Ascending aorta (tissue), 2 donors: ENCODE results near the gene SMPD3. TPM values are rescaled to one million over a fixed set of nuclear protein-coding genes. Genes with fewer than 3 reads are reported as not detected.
A peak's percentile ranks its signal among the peaks of the same experiment; 100 is the strongest.

Source experiments
- DNase-seq, 2 donors: peaks; one replicate each; pipeline ENCODE4 v3.0.0-alpha.2; 2019; ENCODE audit warnings: low spot score in 2 of 2
- H3K27ac ChIP-seq, 2 donors: fragments of 200-600 bp; sonication (generic); one replicate each; pipeline ENCODE4 v1.5.1; 2016 to 2017; ENCODE audit warnings: mild to moderate bottlenecking in 1 of 2
- H3K27me3 ChIP-seq: fragments of 200-600 bp; sonication (generic); one replicate; pipeline ENCODE4 v1.5.1; 2017
- H3K36me3 ChIP-seq, 2 donors: fragments of 200-600 bp; sonication (generic); one replicate each; pipeline ENCODE4 v1.5.1; 2016
- H3K4me1 ChIP-seq, 2 donors: fragments of 200-600 bp; sonication (generic); one replicate each; pipeline ENCODE4 v1.5.1; 2016 to 2017; ENCODE audit warnings: mild to moderate bottlenecking in 1 of 2
- H3K4me3 ChIP-seq, 2 donors: fragments of 200-600 bp; sonication (generic); one replicate each; pipeline ENCODE4 v1.5.1; 2016 to 2017; ENCODE audit warnings: mild to moderate bottlenecking in 1 of 2
- H3K9me3 ChIP-seq, 2 donors: fragments of 200-600 bp; sonication (generic); one replicate each; pipeline ENCODE4 v1.5.1; 2016
- intact Hi-C: fragments of 100-400 bp; cut with DNase I; formaldehyde crosslinking; loops from one replicate; pipeline ENCODE4 v1.15.1; 2023
- total RNA-seq: library from RNA; depleted of rRNA; stranded (reverse); fragments of >200 nt; gene quantifications from one replicate; pipeline ENCODE4 v1.1.0, GENCODE V29; 2016
- TF ChIP-seq, protein P1 (sequence below), 3 experiments: fragments of 200-600 bp in 2 of 3; fragments of 450-650 bp in 1 of 3; sonication (generic) in 2 of 3; IDR thresholded peaks; one replicate each; pipeline ENCODE4 v1.5.1; 2016 to 2019; ENCODE audit warnings: antibody characterized with exemption in 3 of 3, mild to moderate bottlenecking in 1 of 3, moderate library complexity in 1 of 3

The SMPD3 gene
- total RNA-seq, 1 donor from 2014 or later: not detected

DNA sequence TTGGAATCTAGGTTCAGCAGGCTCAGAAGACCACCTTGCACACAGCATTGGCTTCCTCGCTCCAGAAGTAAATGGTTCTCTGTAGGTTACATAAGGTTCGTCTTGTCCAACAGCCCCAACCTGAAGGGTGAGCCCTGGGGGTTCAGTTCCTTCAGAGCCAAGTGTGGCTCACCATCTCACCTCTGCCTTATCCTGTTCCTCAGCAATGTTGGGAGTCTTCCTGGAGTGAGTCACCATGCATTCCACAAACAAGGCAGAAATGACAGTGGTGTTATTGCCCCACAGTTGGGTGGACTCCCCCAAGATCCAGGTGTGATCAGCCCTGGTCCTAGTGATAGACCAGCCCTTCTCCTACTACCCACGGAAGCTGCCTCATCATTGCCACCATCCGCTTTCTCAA is 26.8 kb upstream of the SMPD3 start:
- TF ChIP-seq, protein P1, sequence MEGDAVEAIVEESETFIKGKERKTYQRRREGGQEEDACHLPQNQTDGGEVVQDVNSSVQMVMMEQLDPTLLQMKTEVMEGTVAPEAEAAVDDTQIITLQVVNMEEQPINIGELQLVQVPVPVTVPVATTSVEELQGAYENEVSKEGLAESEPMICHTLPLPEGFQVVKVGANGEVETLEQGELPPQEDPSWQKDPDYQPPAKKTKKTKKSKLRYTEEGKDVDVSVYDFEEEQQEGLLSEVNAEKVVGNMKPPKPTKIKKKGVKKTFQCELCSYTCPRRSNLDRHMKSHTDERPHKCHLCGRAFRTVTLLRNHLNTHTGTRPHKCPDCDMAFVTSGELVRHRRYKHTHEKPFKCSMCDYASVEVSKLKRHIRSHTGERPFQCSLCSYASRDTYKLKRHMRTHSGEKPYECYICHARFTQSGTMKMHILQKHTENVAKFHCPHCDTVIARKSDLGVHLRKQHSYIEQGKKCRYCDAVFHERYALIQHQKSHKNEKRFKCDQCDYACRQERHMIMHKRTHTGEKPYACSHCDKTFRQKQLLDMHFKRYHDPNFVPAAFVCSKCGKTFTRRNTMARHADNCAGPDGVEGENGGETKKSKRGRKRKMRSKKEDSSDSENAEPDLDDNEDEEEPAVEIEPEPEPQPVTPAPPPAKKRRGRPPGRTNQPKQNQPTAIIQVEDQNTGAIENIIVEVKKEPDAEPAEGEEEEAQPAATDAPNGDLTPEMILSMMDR (IDR thresholded peaks at IDR 0.05): no peak
- peaks cover 0 to 3% of the 10 kb centered on the region in 2 donors for H3K4me1 ChIP-seq
- H3K9me3 ChIP-seq: no peaks in the 10 kb centered on the region
- no peak overlapping the region for H3K4me3 ChIP-seq
- no peak for DNase-seq
- no peak overlapping the region for H3K27ac ChIP-seq
- H3K27me3 ChIP-seq: no peaks in the 10 kb centered on the region
- intact Hi-C loops: no loop called here
- no peaks in the 10 kb centered on the region for H3K36me3 ChIP-seq

DNA sequence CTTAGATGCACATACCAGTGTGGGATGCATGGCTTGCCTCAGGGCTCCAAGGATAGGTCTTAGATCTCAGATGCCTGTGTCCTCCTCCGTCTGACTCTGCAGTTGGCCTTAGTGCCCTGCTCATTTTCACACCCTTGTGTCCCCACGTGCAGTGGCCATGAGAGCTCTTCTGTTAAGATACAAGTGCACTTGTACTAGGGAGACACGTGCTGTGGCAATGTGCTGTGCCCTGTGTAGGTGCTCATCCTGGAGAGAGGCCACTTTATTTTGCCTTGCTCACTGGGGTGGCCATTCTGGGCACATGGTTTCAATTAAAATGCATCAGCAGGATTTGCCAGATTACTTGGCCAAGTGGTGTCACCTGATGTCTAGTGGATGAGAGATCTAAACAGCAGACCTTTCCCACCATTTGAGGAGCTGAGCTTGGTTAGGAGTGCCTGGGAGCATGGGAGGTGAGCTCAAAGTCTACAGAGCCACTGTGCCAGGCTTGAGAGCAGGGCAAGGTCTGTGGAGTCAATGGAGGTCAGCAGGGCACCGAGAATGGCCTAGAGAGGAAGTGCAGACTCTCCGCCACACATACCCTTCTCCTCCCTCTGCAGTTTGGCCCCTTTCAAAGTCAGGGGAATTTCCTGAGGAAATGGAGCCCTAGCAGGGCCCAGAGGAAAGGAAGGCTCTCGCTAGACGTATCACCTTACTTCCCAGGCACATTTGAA is 25.2 kb upstream of the SMPD3 start:
- Histone ChIP-seq H3K4me3 (no peak overlapping the region), H3K4me1 (peaks cover 0 to 3% of the 10 kb centered on the region in 2 donors), H3K36me3 (no peaks in the 10 kb centered on the region), H3K27me3 (no peaks in the 10 kb centered on the region), H3K9me3 (no peaks in the 10 kb centered on the region), H3K27ac (no peak overlapping the region)
- TF ChIP-seq, protein P1 (IDR thresholded peaks at IDR 0.05): no peak
- DNase-seq: no peak
- intact Hi-C loops: no loop called here

DNA sequence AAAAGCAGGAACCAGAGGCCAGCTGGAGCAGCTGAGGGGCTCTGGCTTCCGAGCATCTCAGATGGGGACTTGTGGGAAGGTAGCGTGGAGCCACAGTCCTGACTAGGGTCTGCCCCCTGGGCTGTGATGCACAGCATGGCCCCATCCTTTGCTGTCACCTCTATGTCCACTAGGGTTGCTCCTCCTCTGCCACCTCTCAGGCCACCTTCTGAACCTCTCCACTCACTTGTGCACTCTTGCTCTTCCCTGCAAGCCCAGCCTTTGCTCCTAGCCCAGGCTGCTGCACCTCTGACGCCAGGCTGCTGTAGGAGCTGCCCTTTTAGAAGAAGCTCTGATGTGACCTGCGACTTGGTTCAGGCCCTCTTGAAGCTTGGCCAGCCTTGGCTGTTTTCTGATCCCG is 24.3 kb upstream of the SMPD3 start:
- no peak for DNase-seq
- intact Hi-C loops: no loop called here
- H3K9me3 ChIP-seq: no peaks in the 10 kb centered on the region
- TF ChIP-seq, protein P1 (IDR thresholded peaks at IDR 0.05): no peak
- H3K4me3 ChIP-seq: no peak overlapping the region
- H3K4me1 ChIP-seq: peaks cover 0 to 3% of the 10 kb centered on the region in 2 donors
- H3K27ac ChIP-seq: no peak overlapping the region
- H3K27me3 ChIP-seq: no peaks in the 10 kb centered on the region
- H3K36me3 ChIP-seq: no peaks in the 10 kb centered on the region

DNA sequence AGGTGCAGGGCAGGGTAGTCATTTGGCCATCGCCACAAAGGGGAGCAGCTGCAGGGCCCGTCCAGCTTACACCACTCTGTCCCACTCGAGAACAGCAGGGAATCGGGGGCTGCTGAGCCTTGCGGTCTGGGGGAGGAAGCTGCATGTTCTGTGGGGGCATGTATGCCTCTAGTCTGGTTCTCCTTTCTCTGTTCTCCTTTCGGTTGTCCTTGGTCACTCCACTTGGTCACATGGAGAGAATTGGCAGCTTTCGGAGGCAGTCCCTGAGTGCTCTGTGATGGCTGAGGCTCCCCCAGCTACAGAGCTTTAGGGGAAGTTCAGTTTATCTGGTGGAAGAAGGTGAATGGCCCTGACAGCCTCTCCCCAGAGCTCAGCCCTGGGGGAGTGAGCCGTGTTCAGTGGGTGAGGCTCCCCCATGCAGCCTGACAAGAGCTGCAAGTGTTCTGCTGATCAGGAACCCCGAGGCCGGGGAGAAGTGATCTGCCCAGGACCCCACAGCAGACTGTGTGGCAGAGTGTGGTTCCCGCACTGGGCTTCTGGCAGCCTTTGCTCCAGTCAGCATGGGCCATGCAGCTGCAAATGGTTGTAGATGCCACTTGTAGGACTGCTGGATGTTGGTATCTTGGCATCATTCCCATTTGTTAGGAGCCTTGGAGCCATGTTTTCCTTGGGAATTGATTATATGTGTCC is 22.3 kb upstream of the SMPD3 start:
- intact Hi-C loops: no loop called here
- no peak for DNase-seq
- TF ChIP-seq, protein P1 (IDR thresholded peaks at IDR 0.05): no peak
- no peaks in the 10 kb centered on the region for H3K9me3 ChIP-seq
- peak overlapping the region; percentile 1 to 17 for H3K27ac ChIP-seq
- H3K4me3 ChIP-seq: peak overlapping the region; percentile 2 to 11
- peaks cover 0 to 3% of the 10 kb centered on the region in 2 donors for H3K4me1 ChIP-seq
- H3K36me3 ChIP-seq: no peaks in the 10 kb centered on the region
- H3K27me3 ChIP-seq: no peaks in the 10 kb centered on the region

DNA sequence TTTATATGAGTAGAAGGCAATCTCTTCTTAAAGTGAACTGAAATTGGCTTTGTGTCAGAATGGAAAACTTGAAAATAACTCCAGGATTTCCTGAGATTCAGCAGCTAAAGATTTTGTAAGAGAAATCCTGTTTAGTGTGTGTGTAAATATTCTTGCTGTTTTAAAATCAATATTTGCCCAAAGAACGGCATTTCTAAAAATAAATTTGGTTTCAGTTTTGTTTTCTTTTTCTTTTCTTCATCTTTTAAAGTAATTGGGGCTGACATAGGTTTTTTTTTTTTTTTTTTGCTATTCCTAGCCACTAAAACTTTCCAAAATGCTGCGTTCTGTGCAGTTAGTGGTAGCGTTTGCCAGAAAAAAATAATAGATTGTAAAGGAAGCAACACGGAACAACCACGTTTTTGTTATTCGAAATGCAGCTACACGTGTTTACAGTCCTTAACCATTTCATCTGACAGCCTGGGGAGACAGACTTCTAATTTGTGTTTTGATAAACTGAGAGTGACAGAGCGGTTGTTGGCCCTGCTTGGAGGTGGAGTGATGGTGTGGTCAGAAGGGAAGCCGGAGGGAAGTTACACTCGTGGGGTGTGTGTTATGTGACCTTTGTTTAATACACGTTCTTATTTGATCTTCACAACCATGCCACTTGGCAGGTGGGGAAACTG is 21.6 kb upstream of the SMPD3 start:
- TF ChIP-seq, protein P1 (IDR thresholded peaks at IDR 0.05): no peak
- Histone ChIP-seq H3K4me1 (peaks cover 0 to 3% of the 10 kb centered on the region in 2 donors), H3K4me3 (peak overlapping the region; percentile 2 to 11)

More for the DNA sequence above, 21.6 kb upstream of the SMPD3 start:
- no peaks in the 10 kb centered on the region for H3K36me3 ChIP-seq
- H3K27ac ChIP-seq: peak overlapping the region; percentile 1 to 17
- H3K27me3 ChIP-seq: no peaks in the 10 kb centered on the region
- no peak for DNase-seq
- intact Hi-C loops: no loop called here
- H3K9me3 ChIP-seq: no peaks in the 10 kb centered on the region
